Measurements from ENCODE around the gene OLFM2.
A peak's percentile ranks its signal among the peaks of the same experiment; 100 is the strongest.

The OLFM2 gene

GRCh38 chr19:9912551-9913236 is 23.6 kb downstream of the OLFM2 start:
- in situ Hi-C loops (cut with MboI; ENCODE audit: low pct_unique_long_range_greater_than_20kb, low sequenced_read_pairs) = no loop called here

GRCh38 chr19:9911524-9912185 is 24.7 kb downstream of the OLFM2 start:
- no peak for DNase-seq
- in situ Hi-C loops (cut with MboI; ENCODE audit: low pct_unique_long_range_greater_than_20kb, low sequenced_read_pairs) = no loop called here

More at GRCh38 chr19:9912551-9913236, 23.6 kb downstream of the OLFM2 start:
- no peak for DNase-seq

- in situ Hi-C loops (cut with MboI; ENCODE audit: low pct_unique_long_range_greater_than_20kb, low sequenced_read_pairs) = no loop called here
- no peak for DNase-seq
These were observed 25.7 kb downstream of the OLFM2 start for GRCh38 chr19:9910625-9911024.

GRCh38 chr19:9909251-9909650 is 27.1 kb downstream of the OLFM2 start:
- peak; percentile 41 for DNase-seq
- in situ Hi-C loops (cut with MboI; ENCODE audit: low pct_unique_long_range_greater_than_20kb, low sequenced_read_pairs) = no loop called here

- DNase-seq = no peak
- in situ Hi-C loops (cut with MboI; ENCODE audit: low pct_unique_long_range_greater_than_20kb, low sequenced_read_pairs) = no loop called here
These were observed 29.7 kb downstream of the OLFM2 start for GRCh38 chr19:9906475-9907087.

GRCh38 chr19:9903336-9903735 is 33.0 kb downstream of the OLFM2 start:
- in situ Hi-C loops (cut with MboI; ENCODE audit: low pct_unique_long_range_greater_than_20kb, low sequenced_read_pairs) = no loop called here

GRCh38 chr19:9901642-9902041 is 34.7 kb downstream of the OLFM2 start:
- in situ Hi-C loops (cut with MboI; ENCODE audit: low pct_unique_long_range_greater_than_20kb, low sequenced_read_pairs) = no loop called here
- DNase-seq = no peak

More at GRCh38 chr19:9903336-9903735, 33.0 kb downstream of the OLFM2 start:
- no peak for DNase-seq

GRCh38 chr19:9901020-9901419 is 35.3 kb downstream of the OLFM2 start:
- no peak for DNase-seq
- in situ Hi-C loops (cut with MboI; ENCODE audit: low pct_unique_long_range_greater_than_20kb, low sequenced_read_pairs) = no loop called here

GRCh38 chr19:9891609-9892373 is 44.5 kb downstream of the OLFM2 start:
- DNase-seq = no peak
- in situ Hi-C loops (cut with MboI; ENCODE audit: low pct_unique_long_range_greater_than_20kb, low sequenced_read_pairs) = no loop called here

GRCh38 chr19:9885077-9885552 is 51.2 kb downstream of the OLFM2 start:
- in situ Hi-C loops (cut with MboI; ENCODE audit: low pct_unique_long_range_greater_than_20kb, low sequenced_read_pairs) = no loop called here
- DNase-seq = no peak

GRCh38 chr19:9883764-9884163 is 52.6 kb downstream of the OLFM2 start:
- no peak for DNase-seq
- in situ Hi-C loops (cut with MboI; ENCODE audit: low pct_unique_long_range_greater_than_20kb, low sequenced_read_pairs) = no loop called here

GRCh38 chr19:9883231-9883758 is 53.0 kb downstream of the OLFM2 start:
- DNase-seq = no peak
- in situ Hi-C loops (cut with MboI; ENCODE audit: low pct_unique_long_range_greater_than_20kb, low sequenced_read_pairs) = no loop called here

- DNase-seq = no peak
- in situ Hi-C loops (cut with MboI; ENCODE audit: low pct_unique_long_range_greater_than_20kb, low sequenced_read_pairs) = no loop called here
These were observed 54.6 kb downstream of the OLFM2 start for GRCh38 chr19:9881720-9882119.

- DNase-seq = peak; percentile 52
These were observed 57.7 kb downstream of the OLFM2 start for GRCh38 chr19:9878511-9879196.

GRCh38 chr19:9877780-9878510 is 58.4 kb downstream of the OLFM2 start:
- in situ Hi-C loops (cut with MboI; ENCODE audit: low pct_unique_long_range_greater_than_20kb, low sequenced_read_pairs) = no loop called here
- no peak for DNase-seq

More at GRCh38 chr19:9878511-9879196, 57.7 kb downstream of the OLFM2 start:
- in situ Hi-C loops (cut with MboI; ENCODE audit: low pct_unique_long_range_greater_than_20kb, low sequenced_read_pairs) = no loop called here

GRCh38 chr19:9875796-9876195 is 60.5 kb downstream of the OLFM2 start:
- no peak for DNase-seq
- in situ Hi-C loops (cut with MboI; ENCODE audit: low pct_unique_long_range_greater_than_20kb, low sequenced_read_pairs) = no loop called here

- in situ Hi-C loops (cut with MboI; ENCODE audit: low pct_unique_long_range_greater_than_20kb, low sequenced_read_pairs) = no loop called here
- DNase-seq = no peak
These were observed 61.2 kb downstream of the OLFM2 start for GRCh38 chr19:9875031-9875627.

All from KBM-7 (cell line).